Sigmoid colon (tissue), 7 donors: ENCODE data around the gene ANO1. TPM values are rescaled to one million over a fixed set of nuclear protein-coding genes. Genes with fewer than 3 reads are reported as not detected.

Source experiments
- DNase-seq: peaks from one replicate; pipeline ENCODE4 v3.0.0-alpha.2; 2019
- H3K27ac ChIP-seq, 4 donors: fragments of 200-600 bp; sonication (generic); one replicate each; pipeline ENCODE4 v1.5.1; 2016 to 2019; ENCODE audit warnings: mild to moderate bottlenecking in 1 of 4
- H3K27me3 ChIP-seq, 3 donors: fragments of 200-600 bp; sonication (generic); one replicate each; pipeline ENCODE4 v1.5.1; 2019; ENCODE audit warnings: mild to moderate bottlenecking in 1 of 3
- H3K36me3 ChIP-seq, 4 donors: fragments of 200-600 bp; sonication (generic); one replicate each; pipeline ENCODE4 v1.5.1; 2016 to 2019
- H3K4me1 ChIP-seq, 4 donors: fragments of 200-600 bp; sonication (generic); one replicate each; pipeline ENCODE4 v1.5.1; 2017 to 2019
- H3K4me3 ChIP-seq, 4 donors: fragments of 200-600 bp; sonication (generic); one replicate each; pipeline ENCODE4 v1.5.1; 2017 to 2019; ENCODE audit warnings: mild to moderate bottlenecking in 2 of 4, moderate library complexity in 1 of 4
- H3K9me3 ChIP-seq, 4 donors: fragments of 200-600 bp in 3 of 4; sonication (generic) in 3 of 4; one replicate each; pipeline versions ENCODE4 v1.5.1 to v1.6.1; 2013 to 2019
- CTCF ChIP-seq, 4 experiments: fragments of 450-650 bp in 3 of 4; fragments of 200-600 bp in 1 of 4; IDR thresholded peaks; one replicate each; pipeline ENCODE4 v1.5.1; 2016 to 2019; ENCODE audit warnings: antibody characterized with exemption in 4 of 4, mild to moderate bottlenecking in 3 of 4, moderate library complexity in 2 of 4
- EP300 ChIP-seq, 4 donors: sonication (generic); formaldehyde crosslinking; IDR thresholded peaks; one replicate each; pipeline ENCODE4 v1.6.1; 2017; ENCODE audit warnings: antibody characterized with exemption in 4 of 4
- POLR2A ChIP-seq, 2 donors: fragments of 450-650 bp; IDR thresholded peaks; one replicate each; pipeline ENCODE4 v1.6.1; 2016; ENCODE audit warnings: antibody characterized with exemption in 2 of 2, mild to moderate bottlenecking in 2 of 2, moderate library complexity in 2 of 2
- POLR2AphosphoS5 ChIP-seq, 4 donors: sonication (generic); formaldehyde crosslinking; IDR thresholded peaks; one replicate each; pipeline ENCODE4 v1.6.1; 2017; ENCODE audit warnings: antibody characterized with exemption in 4 of 4
- WGBS, 2 donors: extraction: QIAGEN DNeasy Blood & Tissue Kit; methylation state at CpG; one replicate each; pipeline ENCODE4 v1.1.7; 2013; 5-methylcytosine and 5-hydroxymethylcytosine counted together
- intact Hi-C: fragments of 100-400 bp; cut with DNase I; formaldehyde crosslinking; loops from one replicate; pipeline ENCODE4 v1.15.1; 2023
- polyA plus RNA-seq, 3 donors: library from polyadenylated mRNA; stranded (reverse); fragments of 200-250 nt; gene quantifications; one replicate each; pipeline ENCODE4 v1.2.3, GENCODE V29; 2013
- total RNA-seq, 4 donors: library from RNA; depleted of rRNA; stranded (reverse); fragments of >200 nt; gene quantifications; one replicate each; pipeline ENCODE4 v1.1.0, GENCODE V29; 2016
- donor health status: healthy with polysubstance abuse.
- donor health status: Bipolar disorder and iron deficiency.
- donor health status: healthy.

ANO1 gene
- total and polyA plus RNA-seq, 7 donors = 0.60 to 33.9 (median 17.4) TPM

- intact Hi-C loops = loop anchor here (10.0 kb wide), 1 partner anchor 603 kb away; no protein-coding TSS in a partner anchor
- 88 to 93% methylated on average over 17 of the region's 17 CpGs for WGBS, 2 donors
- no peaks in the 10 kb centered on the region for H3K9me3 ChIP-seq
- TF ChIP-seq POLR2A (IDR thresholded peaks at IDR 0.05) = no peak
- TF ChIP-seq EP300 (IDR thresholded peaks at IDR 0.05) = no peak
- no peak for TF ChIP-seq POLR2AphosphoS5 (IDR thresholded peaks at IDR 0.05)
- peaks cover 0 to 13% (median 0%) of the 10 kb centered on the region in 3 donors for H3K27me3 ChIP-seq
- no peak overlapping the region for H3K27ac ChIP-seq
- H3K4me1 ChIP-seq = no peaks in the 10 kb centered on the region
- no peak for DNase-seq
- H3K36me3 ChIP-seq = no peaks in the 10 kb centered on the region
- H3K4me3 ChIP-seq = no peak overlapping the region
These were observed 89.7 kb downstream of the ANO1 start for GRCh38 chr11:70167723-70168404.

GRCh38 chr11:70168405-70168754, 90.3 kb downstream of the ANO1 start:
- no peaks in the 10 kb centered on the region for H3K36me3 ChIP-seq
- no peak overlapping the region for H3K4me3 ChIP-seq
- H3K4me1 ChIP-seq = no peaks in the 10 kb centered on the region
- TF ChIP-seq POLR2A (IDR thresholded peaks at IDR 0.05) = no peak
- TF ChIP-seq POLR2AphosphoS5 (IDR thresholded peaks at IDR 0.05) = no peak
- no peak for TF ChIP-seq CTCF (IDR thresholded peaks at IDR 0.05)
- no peak for TF ChIP-seq EP300 (IDR thresholded peaks at IDR 0.05)
- WGBS, 2 donors = 87 to 92% methylated on average over 6 of the region's 6 CpGs
- H3K9me3 ChIP-seq = no peaks in the 10 kb centered on the region
- intact Hi-C loops = loop anchor here (10.0 kb wide), 1 partner anchor 604 kb away; no protein-coding TSS in a partner anchor
- H3K27me3 ChIP-seq = peaks cover 0 to 13% (median 0%) of the 10 kb centered on the region in 3 donors
- no peak for DNase-seq
- no peak overlapping the region for H3K27ac ChIP-seq

- no peak for DNase-seq
- no peak for TF ChIP-seq CTCF (IDR thresholded peaks at IDR 0.05)
- no peak for TF ChIP-seq POLR2A (IDR thresholded peaks at IDR 0.05)
- TF ChIP-seq EP300 (IDR thresholded peaks at IDR 0.05) = no peak
- TF ChIP-seq POLR2AphosphoS5 (IDR thresholded peaks at IDR 0.05) = no peak
- Histone ChIP-seq H3K4me3 (no peak overlapping the region), H3K36me3 (no peaks in the 10 kb centered on the region), H3K27me3 (peaks cover 0 to 13% (median 0%) of the 10 kb centered on the region in 3 donors), H3K4me1 (no peaks in the 10 kb centered on the region), H3K27ac (no peak overlapping the region), H3K9me3 (no peaks in the 10 kb centered on the region)
- 59 to 69% methylated on average over 11 of the region's 11 CpGs for WGBS, 2 donors
- intact Hi-C loops = loop anchor here (10.0 kb wide), 1 partner anchor 604 kb away; no protein-coding TSS in a partner anchor
These were observed 91.0 kb downstream of the ANO1 start for GRCh38 chr11:70169127-70169526.

GRCh38 chr11:70169632-70170031, 91.5 kb downstream of the ANO1 start:
- no peak overlapping the region for H3K27ac ChIP-seq
- no peaks in the 10 kb centered on the region for H3K9me3 ChIP-seq
- H3K36me3 ChIP-seq = no peaks in the 10 kb centered on the region
- H3K27me3 ChIP-seq = peaks cover 0 to 13% (median 0%) of the 10 kb centered on the region in 3 donors
- WGBS, 2 donors = 72 to 88% methylated on average over 8 of the region's 8 CpGs
- no peak for TF ChIP-seq CTCF (IDR thresholded peaks at IDR 0.05)
- no peak for TF ChIP-seq POLR2A (IDR thresholded peaks at IDR 0.05)
- no peak for TF ChIP-seq POLR2AphosphoS5 (IDR thresholded peaks at IDR 0.05)
- DNase-seq = no peak
- intact Hi-C loops = loop anchor here (10.0 kb wide), 1 partner anchor 605 kb away; no protein-coding TSS in a partner anchor
- H3K4me3 ChIP-seq = no peak overlapping the region
- no peaks in the 10 kb centered on the region for H3K4me1 ChIP-seq

- Histone ChIP-seq H3K27me3 (peaks cover 0 to 13% (median 0%) of the 10 kb centered on the region in 3 donors), H3K9me3 (no peaks in the 10 kb centered on the region), H3K4me1 (no peaks in the 10 kb centered on the region), H3K36me3 (no peaks in the 10 kb centered on the region), H3K27ac (no peak overlapping the region), H3K4me3 (no peak overlapping the region)
- 92 to 93% methylated on average over 22 of the region's 22 CpGs for WGBS, 2 donors
- intact Hi-C loops = no loop called here
- TF ChIP-seq EP300 (IDR thresholded peaks at IDR 0.05) = no peak
- no peak for TF ChIP-seq POLR2AphosphoS5 (IDR thresholded peaks at IDR 0.05)
- no peak for TF ChIP-seq POLR2A (IDR thresholded peaks at IDR 0.05)
- no peak for TF ChIP-seq CTCF (IDR thresholded peaks at IDR 0.05)
- DNase-seq = no peak
These were observed 92.6 kb downstream of the ANO1 start for GRCh38 chr11:70170596-70171210.
